ENCODE data around the gene SPEG. TPM values are rescaled to one million over a fixed set of nuclear protein-coding genes. Genes with fewer than 3 reads are reported as not detected.

SPEG gene
- total RNA-seq, 1 experiment from 2014 or later, result 16.7 TPM

GRCh38 chr2:219444566-219445091 lies 10.0 kb downstream of the SPEG start:
- CTCF ChIA-PET, result no interaction called here
- Mint-ChIP-seq H3K9me3 (ENCODE audit: low read depth, unreplicated experiment) (no peaks in the 10 kb centered on the region), H3K4me1 (ENCODE audit: low read depth, unreplicated experiment) (peaks cover 21% of the 10 kb centered on the region), H3K27ac (ENCODE audit: unreplicated experiment) (no peak overlapping the region), H3K4me3 (ENCODE audit: low read depth, unreplicated experiment) (no peak overlapping the region), H3K27me3 (ENCODE audit: unreplicated experiment) (peaks cover 27% of the 10 kb centered on the region), H3K36me3 (ENCODE audit: insufficient read depth, unreplicated experiment) (peaks cover 19% of the 10 kb centered on the region)
- DNase-seq, result no peak
- no TSS peak for BruUV-seq (replicated peaks)
- no peak for TF ChIP-seq CTCF (IDR thresholded peaks at IDR 0.05; ENCODE audit: unreplicated experiment)
- intact Hi-C loops (cut with micrococcal nuclease; ENCODE audit: unreplicated experiment), result no loop called here

- Mint-ChIP-seq H3K9me3 (ENCODE audit: low read depth, unreplicated experiment) (no peaks in the 10 kb centered on the region), H3K4me3 (ENCODE audit: low read depth, unreplicated experiment) (no peak overlapping the region), H3K36me3 (ENCODE audit: insufficient read depth, unreplicated experiment) (peaks cover 19% of the 10 kb centered on the region), H3K27me3 (ENCODE audit: unreplicated experiment) (peaks cover 27% of the 10 kb centered on the region), H3K27ac (ENCODE audit: unreplicated experiment) (no peak overlapping the region), H3K4me1 (ENCODE audit: low read depth, unreplicated experiment) (peaks cover 21% of the 10 kb centered on the region)
- intact Hi-C loops (cut with micrococcal nuclease; ENCODE audit: unreplicated experiment), result no loop called here
- BruUV-seq (replicated peaks), result no TSS peak
- no peak for TF ChIP-seq CTCF (IDR thresholded peaks at IDR 0.05; ENCODE audit: unreplicated experiment)
- CTCF ChIA-PET, result no interaction called here
- DNase-seq, result no peak
Measured at GRCh38 chr2:219445220-219445640, 10.6 kb downstream of the SPEG start.

- Mint-ChIP-seq H3K36me3 (ENCODE audit: insufficient read depth, unreplicated experiment) (peaks cover 19% of the 10 kb centered on the region), H3K4me3 (ENCODE audit: low read depth, unreplicated experiment) (no peak overlapping the region), H3K9me3 (ENCODE audit: low read depth, unreplicated experiment) (no peaks in the 10 kb centered on the region), H3K27me3 (ENCODE audit: unreplicated experiment) (peaks cover 20% of the 10 kb centered on the region), H3K27ac (ENCODE audit: unreplicated experiment) (no peak overlapping the region), H3K4me1 (ENCODE audit: low read depth, unreplicated experiment) (peaks cover 15% of the 10 kb centered on the region)
- BruUV-seq (replicated peaks), result no TSS peak
- intact Hi-C loops (cut with micrococcal nuclease; ENCODE audit: unreplicated experiment), result no loop called here
- no peak for DNase-seq
- TF ChIP-seq CTCF (IDR thresholded peaks at IDR 0.05; ENCODE audit: unreplicated experiment), result no peak
- CTCF ChIA-PET, result interaction anchor here (1.2 kb wide), 1 partner anchor 16 kb away, joined by 3 read pairs; no protein-coding TSS in a partner anchor
Measured at GRCh38 chr2:219446101-219446504, 11.5 kb downstream of the SPEG start.

- no TSS peak for BruUV-seq (replicated peaks)
- H3K4me3 Mint-ChIP-seq (ENCODE audit: low read depth, unreplicated experiment), result no peak overlapping the region
- no peak overlapping the region for H3K27ac Mint-ChIP-seq (ENCODE audit: unreplicated experiment)
- DNase-seq, result no peak
- CTCF ChIA-PET, result interaction anchor here (0.6 to 1.2 kb wide), 5 partner anchors 12 to 113 kb away, joined by 3 to 4 read pairs (median 3); no protein-coding TSS in a partner anchor
- peaks cover 16% of the 10 kb centered on the region for H3K27me3 Mint-ChIP-seq (ENCODE audit: unreplicated experiment)
- H3K36me3 Mint-ChIP-seq (ENCODE audit: insufficient read depth, unreplicated experiment), result peaks cover 14% of the 10 kb centered on the region
- no peaks in the 10 kb centered on the region for H3K9me3 Mint-ChIP-seq (ENCODE audit: low read depth, unreplicated experiment)
- TF ChIP-seq CTCF (IDR thresholded peaks at IDR 0.05; ENCODE audit: unreplicated experiment), result no peak
- peaks cover 10% of the 10 kb centered on the region for H3K4me1 Mint-ChIP-seq (ENCODE audit: low read depth, unreplicated experiment)
- intact Hi-C loops (cut with micrococcal nuclease; ENCODE audit: unreplicated experiment), result no loop called here
Measured at GRCh38 chr2:219446689-219447088, 12.0 kb downstream of the SPEG start.

All from Calu3 (cell line).